Loucy (cell line): ENCODE results near the gene SCAND1.
A peak's percentile ranks its signal among the peaks of the same experiment; 100 is the strongest.

ENCODE experiments used
- H2AFZ ChIP-seq: fragments of 200-600 bp; sonication (generic); 2 replicates; pipeline ENCODE4 v1.6.0; 2016; ENCODE audit warnings: antibody characterized with exemption, mild to moderate bottlenecking, low read length, moderate library complexity
- H3F3A ChIP-seq: fragments of 200-600 bp; 2 replicates; pipeline ENCODE4 v1.6.0; 2016; ENCODE audit warnings: antibody characterized with exemption, low read depth, mild to moderate bottlenecking
- H3K27me3 ChIP-seq: fragments of 200-600 bp; sonication (generic); 2 replicates; pipeline ENCODE4 v1.6.1; 2014; ENCODE audit warnings: low read length, mild to moderate bottlenecking; ENCODE audit not compliant: insufficient read depth, poor library complexity, severe bottlenecking
- H3K36me3 ChIP-seq: fragments of 200-600 bp; sonication (generic); 2 replicates; pipeline ENCODE4 v1.6.1; 2016; ENCODE audit warnings: low read length; ENCODE audit not compliant: insufficient read depth
- H3K4me1 ChIP-seq: fragments of 200-600 bp; sonication (generic); 2 replicates; pipeline ENCODE4 v1.5.1; 2014; ENCODE audit warnings: low read length, mild to moderate bottlenecking; ENCODE audit not compliant: insufficient read depth, poor library complexity, severe bottlenecking
- H3K4me2 ChIP-seq: fragments of 200-600 bp; sonication (generic); 2 replicates; pipeline ENCODE4 v1.6.0; 2014; ENCODE audit warnings: antibody characterized with exemption, low read length, low read depth, mild to moderate bottlenecking; ENCODE audit not compliant: poor library complexity, severe bottlenecking
- H3K4me3 ChIP-seq: fragments of 200-600 bp; sonication (generic); 2 replicates; pipeline ENCODE4 v1.5.1; 2014; ENCODE audit warnings: low read length, mild to moderate bottlenecking, mixed read lengths; ENCODE audit not compliant: poor library complexity, severe bottlenecking
- H3K79me2 ChIP-seq: fragments of 200-600 bp; sonication (generic); 2 replicates; pipeline ENCODE4 v1.6.1; 2014; ENCODE audit warnings: low read length; ENCODE audit not compliant: insufficient read depth
- H3K9ac ChIP-seq: fragments of 200-600 bp; sonication (generic); 2 replicates; pipeline ENCODE4 v1.6.0; 2014; ENCODE audit warnings: mild to moderate bottlenecking, low read depth, low read length, moderate library complexity; ENCODE audit not compliant: poor library complexity, severe bottlenecking
- H3K9me2 ChIP-seq: fragments of 200-600 bp; sonication (generic); replicated peaks from 2 replicates; pipeline ENCODE4 v1.6.1; 2016; ENCODE audit warnings: low read depth, low read length, mixed read lengths
- H3K9me3 ChIP-seq: fragments of 200-600 bp; sonication (generic); 2 replicates; pipeline ENCODE4 v1.6.1; 2014; ENCODE audit warnings: mild to moderate bottlenecking, antibody characterized with exemption, low read length, low read depth; ENCODE audit not compliant: insufficient read depth
- H4K20me1 ChIP-seq: fragments of 200-600 bp; sonication (generic); 2 replicates; pipeline ENCODE4 v1.6.0; 2014; ENCODE audit warnings: antibody characterized with exemption, low read length, mild to moderate bottlenecking; ENCODE audit not compliant: insufficient read depth, poor library complexity, severe bottlenecking
- CTCF ChIP-seq: fragments of 200-600 bp; sonication (generic); conservative IDR thresholded peaks from 2 replicates; pipeline ENCODE4 v1.5.1; 2014; ENCODE audit warnings: mild to moderate bottlenecking, antibody characterized with exemption, low read length
- EZH2phosphoT487 ChIP-seq: fragments of 200-600 bp; IDR thresholded peaks from 2 replicates; pipeline ENCODE4 v1.6.1; 2018; ENCODE audit warnings: antibody characterized with exemption, mild to moderate bottlenecking, moderate library complexity, borderline replicate concordance

Gene SCAND1

GRCh38 chr20:35950093-35950492 is 4.2 kb downstream of the SCAND1 start:
- Histone ChIP-seq H3K79me2 (peaks cover 27% of the 10 kb centered on the region), H3K4me3 (no peak overlapping the region), H3K9me2 (no peaks in the 10 kb centered on the region), H4K20me1 (peaks cover 18% of the 10 kb centered on the region), H3K9ac (no peak overlapping the region), H3K36me3 (peaks cover 24% of the 10 kb centered on the region; the same call in 1 of the 2 replicates), H3K27me3 (no peaks in the 10 kb centered on the region), H2AFZ (no peak overlapping the region), H3K4me1 (peaks cover 17% of the 10 kb centered on the region), H3K4me2 (no peak overlapping the region), H3K9me3 (no peaks in the 10 kb centered on the region), H3F3A (peaks cover 6% of the 10 kb centered on the region)
- TF ChIP-seq EZH2phosphoT487, result no peak
- TF ChIP-seq CTCF, result no peak

- TF ChIP-seq CTCF, result no peak
- no peak for TF ChIP-seq EZH2phosphoT487
- H3K9ac ChIP-seq, result no peak overlapping the region
- H3K36me3 ChIP-seq, result peaks cover 36% of the 10 kb centered on the region; the same call in 1 of the 2 replicates
These were observed 6.4 kb downstream of the SCAND1 start for GRCh38 chr20:35947907-35948306.

GRCh38 chr20:35947489-35947888 is 6.8 kb downstream of the SCAND1 start:
- TF ChIP-seq EZH2phosphoT487 (no peak), CTCF (peak; percentile 75)
- no peaks in the 10 kb centered on the region for H3K27me3 ChIP-seq

More at GRCh38 chr20:35947907-35948306, 6.4 kb downstream of the SCAND1 start:
- Histone ChIP-seq H2AFZ (no peak overlapping the region), H3K9me2 (no peaks in the 10 kb centered on the region), H4K20me1 (peaks cover 7% of the 10 kb centered on the region), H3K4me1 (peaks cover 8% of the 10 kb centered on the region), H3K27me3 (no peaks in the 10 kb centered on the region), H3K79me2 (peaks cover 14% of the 10 kb centered on the region), H3K4me3 (no peak overlapping the region), H3F3A (no peaks in the 10 kb centered on the region; the same call in 1 of the 2 replicates), H3K9me3 (no peaks in the 10 kb centered on the region), H3K4me2 (no peak overlapping the region)

More at GRCh38 chr20:35947489-35947888, 6.8 kb downstream of the SCAND1 start:
- Histone ChIP-seq H3K4me3 (no peak overlapping the region), H3K9me3 (no peaks in the 10 kb centered on the region), H3K36me3 (peaks cover 36% of the 10 kb centered on the region; the same call in 1 of the 2 replicates), H3K4me2 (no peak overlapping the region), H3K9me2 (no peaks in the 10 kb centered on the region), H3K9ac (no peak overlapping the region), H3K79me2 (peaks cover 9% of the 10 kb centered on the region), H2AFZ (no peak overlapping the region), H3K4me1 (peaks cover 4% of the 10 kb centered on the region), H3F3A (no peaks in the 10 kb centered on the region; the same call in 1 of the 2 replicates), H4K20me1 (peaks cover 3% of the 10 kb centered on the region)
